Kidney (tissue), 14 donors: ENCODE data around the gene CADPS. TPM values are rescaled to one million over a fixed set of nuclear protein-coding genes. Genes with fewer than 3 reads are reported as not detected.

Experiments
- DNase-seq, 5 donors: peaks; one replicate each; pipeline ENCODE4 v3.0.0-alpha.2; 2013 to 2020
- FAIRE-seq: peaks from 2 replicates; lab custom pipeline; 2012; peaks lifted over from hg19 to GRCh38; lab: Jason Lieb, UNC
- H3K27ac ChIP-seq, 2 donors: one replicate each; pipeline ENCODE4 v1.7.0; 2013; ENCODE audit warnings: low read depth in 2 of 2, low read length in 2 of 2, inconsistent platforms in 1 of 2
- H3K27me3 ChIP-seq: one replicate; pipeline ENCODE4 v1.7.1; 2013; ENCODE audit warnings: low read length, inconsistent platforms; ENCODE audit not compliant: control insufficient read depth, insufficient read depth
- H3K36me3 ChIP-seq, 3 donors: one replicate each; pipeline versions ENCODE4 v1.7.0 to v1.7.1; 2013; ENCODE audit warnings: low read length in 3 of 3, control low read depth in 1 of 3, inconsistent platforms in 1 of 3; ENCODE audit not compliant: insufficient read depth in 3 of 3, control insufficient read depth in 2 of 3
- H3K4me1 ChIP-seq, 3 donors: one replicate each; pipeline versions ENCODE4 v1.7.0 to v1.7.1; 2013; ENCODE audit warnings: low read length in 3 of 3, inconsistent platforms in 1 of 3, low read depth in 1 of 3; ENCODE audit not compliant: control insufficient read depth in 2 of 3, insufficient read depth in 2 of 3
- H3K4me3 ChIP-seq, 3 donors: one replicate each; pipeline versions ENCODE4 v1.7.0 to v1.8.1; 2013; ENCODE audit warnings: low read length in 3 of 3, control low read depth in 1 of 3, inconsistent platforms in 1 of 3
- H3K9ac ChIP-seq, 3 donors: one replicate each; pipeline versions ENCODE4 v1.7.0 to v1.7.1; 2013; ENCODE audit warnings: low read length in 3 of 3, control low read depth in 1 of 3, inconsistent platforms in 1 of 3
- H3K9me3 ChIP-seq, 3 donors: one replicate each; pipeline versions ENCODE4 v1.7.0 to v1.7.1; 2013; ENCODE audit warnings: low read length in 3 of 3, control low read depth in 1 of 3, inconsistent platforms in 1 of 3; ENCODE audit not compliant: control insufficient read depth in 2 of 3, insufficient read depth in 1 of 3
- CTCF ChIP-seq: IDR thresholded peaks from 3 replicates; pipeline ENCODE4 v1.5.1; 2012; ENCODE audit warnings: mild to moderate bottlenecking, moderate library complexity, borderline replicate concordance; ENCODE audit not compliant: insufficient read depth; ENCODE audit errors: extremely low read depth
- intact Hi-C: fragments of 100-400 bp; cut with DNase I; formaldehyde crosslinking; loops from one replicate; pipeline ENCODE4 v1.11.1; 2022
- polyA plus RNA-seq: library from polyadenylated mRNA; stranded (reverse); fragments of 350-450 nt; fragmentation: Illumina TruSeq; extraction: RNeasy Lipid Tissue Mini Kit (QIAGEN cat#74804); gene quantifications from one replicate; pipeline ENCODE4 v1.2.3, GENCODE V29; 2014; ENCODE audit warnings: low read depth, low replicate concordance; ENCODE audit not compliant: insufficient read depth
- total RNA-seq: library from RNA; stranded (reverse); fragmentation: NEBNext Ultra II Directional; extraction: Animal tissue kit (Norgen Biotek cat#: 25700); gene quantifications from one replicate; pipeline ENCODE4 v1.2.1, GENCODE V29; 2021
- donor health status: control.
- donor health status: control.
- donor health status: control.
- donor health status: control.
- donor health status: control.
- donor health status: DM: yes; HTN: yes; CAD: no.
- donor health status: Normal renal cell carcinoma (clear cell type).

The CADPS gene
- total and polyA plus RNA-seq, 2 donors from 2014 or later = 0.98 TPM; not detected in 1

- no peak overlapping the region for H3K9ac ChIP-seq
- no peaks in the 10 kb centered on the region for H3K27me3 ChIP-seq
- no peak overlapping the region for H3K27ac ChIP-seq
- H3K4me1 ChIP-seq = no peaks in the 10 kb centered on the region
- no peak for FAIRE-seq
- DNase-seq = no peak
- no peaks in the 10 kb centered on the region for H3K9me3 ChIP-seq
- H3K36me3 ChIP-seq = no peaks in the 10 kb centered on the region
- intact Hi-C loops = no loop called here
- no peak overlapping the region for H3K4me3 ChIP-seq
- TF ChIP-seq CTCF = no peak
Measured at GRCh38 chr3:62688050-62688449, 187.2 kb downstream of the CADPS start.

GRCh38 chr3:62686503-62687294 lies 188.5 kb downstream of the CADPS start:
- H3K27me3 ChIP-seq = no peaks in the 10 kb centered on the region
- DNase-seq = peak in 3 of 5 donors; percentile 8 to 29 (median 13)
- no peak overlapping the region for H3K4me3 ChIP-seq
- no peak overlapping the region for H3K9ac ChIP-seq
- no peak for TF ChIP-seq CTCF
- no peaks in the 10 kb centered on the region for H3K4me1 ChIP-seq
- intact Hi-C loops = no loop called here
- no peak overlapping the region for H3K27ac ChIP-seq
- no peaks in the 10 kb centered on the region for H3K9me3 ChIP-seq
- no peak for FAIRE-seq
- no peaks in the 10 kb centered on the region for H3K36me3 ChIP-seq

- intact Hi-C loops = no loop called here
Measured at GRCh38 chr3:62682826-62683225, 192.4 kb downstream of the CADPS start.

More at GRCh38 chr3:62682826-62683225, 192.4 kb downstream of the CADPS start:
- no peak overlapping the region for H3K27ac ChIP-seq
- no peaks in the 10 kb centered on the region for H3K4me1 ChIP-seq
- H3K27me3 ChIP-seq = no peaks in the 10 kb centered on the region
- H3K9me3 ChIP-seq = no peaks in the 10 kb centered on the region
- FAIRE-seq (no peak), DNase-seq (no peak)
- H3K4me3 ChIP-seq = no peak overlapping the region
- no peak overlapping the region for H3K9ac ChIP-seq
- H3K36me3 ChIP-seq = no peaks in the 10 kb centered on the region
- no peak for TF ChIP-seq CTCF
